GM11168 (cell line): ENCODE data around the gene RBBP8NL.
"Not testable (repeated sequence)": the region's sequence is repeated elsewhere in the genome, so short reads cannot be mapped to it uniquely, and the experiment has no call there.

Source experiments
- in situ Hi-C: fragments of 300-500 bp; cut with MboI; formaldehyde crosslinking; loops from one replicate; pipeline ENCODE4 v1.12.0; 2022; ENCODE audit warnings: low sequenced_read_pairs; ENCODE audit not compliant: unreplicated experiment

RBBP8NL gene

DNA sequence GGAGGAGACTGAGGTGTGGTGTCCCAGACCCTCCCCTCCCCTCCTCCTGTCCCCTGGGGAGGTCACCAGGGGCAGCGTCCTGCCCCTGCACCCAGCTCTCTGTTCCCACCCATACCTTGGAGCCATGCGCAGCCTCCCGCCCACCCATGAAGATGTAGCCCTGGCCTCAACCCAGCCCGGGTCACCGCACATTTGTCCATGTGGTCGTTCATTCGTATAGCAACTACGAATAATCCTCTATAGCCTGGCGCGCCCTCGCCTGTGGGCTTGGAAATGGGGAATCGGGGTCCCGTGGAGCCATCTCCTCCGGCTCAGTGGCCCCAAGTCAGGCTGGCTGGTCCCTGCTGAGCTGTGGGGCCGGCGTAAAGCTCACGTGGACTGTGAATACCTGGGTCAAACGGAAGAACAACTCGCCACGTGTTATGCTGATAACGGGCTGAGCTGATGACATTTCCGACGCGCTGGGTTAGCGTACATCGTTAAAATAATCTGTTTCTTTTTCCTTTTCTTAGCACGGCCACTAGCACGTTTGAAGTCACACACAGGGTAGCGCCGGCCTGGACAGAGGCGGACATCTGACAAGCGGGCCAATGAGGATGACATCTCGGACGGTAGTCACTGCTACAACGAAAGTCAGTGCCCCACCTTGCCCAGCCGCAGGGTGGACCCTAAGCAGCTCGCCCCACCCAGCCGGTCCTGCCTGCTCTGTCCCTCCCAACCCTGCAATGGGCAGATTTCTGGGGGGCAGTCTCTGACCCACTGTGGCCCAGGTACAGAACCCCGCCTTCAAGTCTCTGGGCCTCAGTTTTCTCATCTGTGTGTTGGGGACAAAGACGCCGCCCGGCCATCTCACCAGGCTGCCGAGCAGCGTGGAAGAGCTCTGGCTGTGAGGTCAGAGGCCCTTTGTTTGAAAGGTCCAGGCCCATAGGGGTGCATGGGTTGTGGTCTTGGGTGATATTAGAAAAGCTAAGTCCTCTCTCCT, 19.8 kb upstream of the RBBP8NL start:
- in situ Hi-C loops = no loop called here

DNA sequence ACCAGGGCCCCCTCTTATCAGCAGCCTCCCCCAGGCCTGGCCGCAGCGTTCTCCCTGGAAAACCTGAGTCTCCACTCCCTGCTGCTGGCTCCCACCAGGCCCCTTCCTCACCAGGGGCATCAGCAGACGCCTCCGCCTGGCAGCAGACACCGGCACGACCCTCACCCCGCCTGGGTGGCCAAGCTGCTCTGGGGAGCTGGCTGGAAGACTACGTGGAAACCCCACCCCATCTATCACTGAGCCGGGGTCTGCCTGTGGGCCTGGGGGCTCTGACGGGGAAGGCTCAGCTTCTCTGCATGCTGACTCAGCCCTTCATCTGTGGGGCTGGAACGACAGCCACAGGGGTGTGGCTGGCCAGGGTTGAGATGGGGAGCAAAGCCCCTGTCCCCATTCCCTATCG, 19.1 kb upstream of the RBBP8NL start:
- in situ Hi-C loops = no loop called here

DNA sequence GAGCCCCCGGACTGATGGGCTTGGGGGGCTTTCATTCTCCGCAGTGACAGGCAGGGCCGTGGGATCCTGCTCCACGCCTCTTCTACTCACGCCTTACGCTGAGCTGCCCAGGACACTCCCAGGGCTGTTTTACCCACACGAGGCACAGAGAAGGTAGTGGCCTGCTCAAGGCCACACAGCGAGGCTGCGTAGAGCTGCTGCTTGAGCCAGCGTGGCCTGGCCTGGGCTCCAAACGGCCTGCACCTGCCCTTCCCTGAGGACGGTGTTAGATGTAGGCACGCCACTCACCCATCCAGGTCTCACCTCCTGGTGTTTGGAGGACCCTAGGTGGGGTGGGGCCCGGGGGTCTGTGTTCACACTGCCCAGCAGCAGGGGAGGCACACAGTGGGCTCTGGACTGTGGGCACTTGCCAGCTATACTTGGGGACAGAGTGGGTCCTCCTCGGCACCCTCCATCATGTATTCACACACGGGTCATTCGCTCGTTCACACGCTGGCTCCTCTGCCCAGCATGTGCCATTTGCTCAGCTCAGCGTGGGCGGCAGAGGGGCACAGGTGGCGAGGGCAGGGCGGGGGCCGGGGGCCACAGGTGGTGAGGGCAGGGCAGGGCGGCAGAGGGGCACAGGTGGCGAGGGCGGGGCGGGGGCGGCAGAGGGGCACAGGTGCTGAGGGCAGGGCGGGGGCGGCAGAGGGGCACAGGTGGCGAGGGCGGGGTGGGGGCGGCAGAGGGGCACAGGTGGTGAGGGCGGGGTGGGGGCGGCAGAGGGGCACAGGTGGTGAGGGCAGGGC, 18.4 kb upstream of the RBBP8NL start:
- in situ Hi-C loops = no loop called here

DNA sequence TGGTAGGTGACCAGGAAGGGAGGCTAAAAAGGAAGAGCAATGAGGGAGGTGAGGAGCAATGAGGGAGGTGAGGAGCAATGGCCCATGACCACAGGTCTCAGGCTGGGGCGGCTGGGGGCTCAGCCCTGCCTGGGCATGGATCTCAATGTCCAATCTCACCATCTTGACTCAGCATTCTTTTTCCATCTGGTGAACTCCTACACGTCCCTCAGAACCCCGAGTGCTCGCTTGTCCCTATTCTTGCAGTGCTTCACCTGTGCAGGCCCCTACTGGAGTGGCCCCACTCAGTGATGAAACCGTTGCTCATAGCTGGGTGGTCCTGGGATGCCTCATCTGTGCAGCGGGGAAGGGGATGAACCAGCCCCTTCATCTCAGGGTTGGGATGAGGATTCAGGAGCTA, 16.9 kb upstream of the RBBP8NL start:
- in situ Hi-C loops = no loop called here

DNA sequence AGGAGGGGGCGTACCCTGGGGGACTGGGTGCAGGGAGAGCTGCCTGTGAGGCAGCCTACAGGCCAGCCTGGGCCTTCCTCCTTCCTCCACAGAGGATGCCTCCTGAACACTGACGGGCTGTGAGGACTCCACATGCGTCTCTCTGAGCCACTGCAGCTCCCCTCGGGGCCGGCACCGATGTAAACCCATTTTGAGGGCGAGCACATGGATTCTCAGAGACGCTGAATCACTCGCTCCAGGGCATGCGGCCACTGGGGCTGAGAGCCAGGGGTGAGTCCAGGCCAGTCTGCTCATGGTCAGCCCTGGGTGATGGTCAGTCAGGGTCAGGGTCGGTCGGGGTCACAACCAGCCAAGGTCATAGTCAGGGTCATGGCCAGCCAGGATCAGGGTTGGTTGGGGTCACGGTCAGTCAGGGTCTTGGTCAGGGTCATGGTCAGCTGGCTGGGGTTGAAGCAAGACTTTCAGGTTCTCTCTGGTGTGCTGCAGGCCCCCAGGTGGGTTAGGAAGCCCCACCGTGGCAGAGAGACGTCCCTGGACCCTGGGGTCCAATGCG, 14.7 kb upstream of the RBBP8NL start:
- in situ Hi-C loops = no loop called here

DNA sequence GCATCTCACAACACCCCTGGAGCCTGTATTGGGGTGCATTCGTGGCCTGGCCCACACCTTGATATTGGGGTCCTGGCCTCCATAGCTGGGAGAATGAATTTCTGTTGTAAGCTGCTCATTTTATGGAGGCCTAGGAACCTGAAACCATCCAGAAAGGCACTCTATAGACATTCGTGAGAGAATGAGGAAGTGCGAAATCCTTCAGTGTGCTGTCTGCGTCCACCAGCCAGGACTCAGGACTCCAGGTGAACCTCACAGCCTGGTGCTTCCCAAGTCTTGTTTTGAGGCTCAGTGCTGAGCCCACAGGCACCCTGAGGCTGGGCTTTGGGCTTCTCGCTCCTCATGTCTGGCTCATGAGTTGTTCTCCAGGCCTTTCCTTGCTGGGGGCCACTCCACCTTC, 11.9 kb upstream of the RBBP8NL start:
- in situ Hi-C loops = no loop called here

DNA sequence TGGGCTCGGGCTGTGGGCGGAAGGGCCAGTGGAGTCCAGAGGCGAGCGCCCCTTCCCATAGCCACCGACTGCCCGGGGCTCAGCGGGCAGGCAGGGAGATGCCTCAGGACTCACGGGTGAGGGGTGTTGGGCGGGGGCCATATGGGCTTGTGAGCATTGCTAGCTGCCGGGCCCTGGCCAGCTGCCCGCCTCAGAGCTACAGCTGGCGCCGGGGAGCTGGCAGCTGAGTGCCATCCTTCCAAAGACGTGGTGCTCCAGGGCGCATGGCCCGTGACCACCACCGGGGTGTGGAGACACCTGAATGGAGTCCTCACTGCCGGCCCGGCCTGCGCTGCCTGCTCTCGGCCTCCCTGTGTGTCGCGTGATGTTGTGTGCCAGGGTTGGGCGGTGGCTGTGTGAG, 10.6 kb upstream of the RBBP8NL start:
- in situ Hi-C loops = no loop called here

DNA sequence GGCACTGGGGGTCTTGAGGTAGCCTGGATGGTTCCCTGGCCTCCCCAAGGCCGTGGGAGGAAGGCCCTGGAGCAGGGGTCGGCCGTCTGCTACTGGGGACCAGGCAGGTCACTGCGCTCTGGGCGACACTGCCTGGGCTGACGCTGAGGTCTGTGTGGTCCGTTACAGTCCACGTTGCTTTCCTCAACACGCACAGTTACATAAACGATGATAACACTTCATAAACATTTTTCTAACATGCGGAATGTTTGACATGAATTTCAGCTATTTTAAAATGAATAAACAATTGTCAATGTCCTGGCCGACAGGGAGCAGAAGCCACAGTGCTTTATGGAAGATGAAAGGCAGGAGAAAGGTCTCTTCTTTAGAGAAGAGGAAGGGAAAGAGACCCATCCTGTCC, 10.2 kb upstream of the RBBP8NL start:
- in situ Hi-C loops = no loop called here

DNA sequence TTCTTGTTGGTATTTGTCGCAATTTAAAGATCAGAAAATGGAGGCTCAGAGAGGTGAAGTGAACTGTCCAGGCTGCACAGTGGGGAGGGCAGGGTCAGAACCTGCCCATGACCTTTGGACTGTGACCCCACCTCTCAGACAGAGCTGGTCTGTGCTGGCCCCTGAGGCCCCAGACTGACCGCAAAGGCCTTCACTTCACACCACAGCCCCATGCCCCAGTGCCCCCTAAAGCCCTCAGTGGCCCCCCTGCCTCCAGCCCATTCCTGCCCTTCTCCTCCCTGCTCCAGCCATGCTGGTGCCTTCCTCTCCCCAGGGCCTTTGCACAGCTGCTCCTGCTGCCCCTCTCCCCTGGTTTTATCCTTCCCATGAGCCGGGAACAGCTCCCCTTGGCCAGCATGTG, 9.4 kb upstream of the RBBP8NL start:
- in situ Hi-C loops = no loop called here

DNA sequence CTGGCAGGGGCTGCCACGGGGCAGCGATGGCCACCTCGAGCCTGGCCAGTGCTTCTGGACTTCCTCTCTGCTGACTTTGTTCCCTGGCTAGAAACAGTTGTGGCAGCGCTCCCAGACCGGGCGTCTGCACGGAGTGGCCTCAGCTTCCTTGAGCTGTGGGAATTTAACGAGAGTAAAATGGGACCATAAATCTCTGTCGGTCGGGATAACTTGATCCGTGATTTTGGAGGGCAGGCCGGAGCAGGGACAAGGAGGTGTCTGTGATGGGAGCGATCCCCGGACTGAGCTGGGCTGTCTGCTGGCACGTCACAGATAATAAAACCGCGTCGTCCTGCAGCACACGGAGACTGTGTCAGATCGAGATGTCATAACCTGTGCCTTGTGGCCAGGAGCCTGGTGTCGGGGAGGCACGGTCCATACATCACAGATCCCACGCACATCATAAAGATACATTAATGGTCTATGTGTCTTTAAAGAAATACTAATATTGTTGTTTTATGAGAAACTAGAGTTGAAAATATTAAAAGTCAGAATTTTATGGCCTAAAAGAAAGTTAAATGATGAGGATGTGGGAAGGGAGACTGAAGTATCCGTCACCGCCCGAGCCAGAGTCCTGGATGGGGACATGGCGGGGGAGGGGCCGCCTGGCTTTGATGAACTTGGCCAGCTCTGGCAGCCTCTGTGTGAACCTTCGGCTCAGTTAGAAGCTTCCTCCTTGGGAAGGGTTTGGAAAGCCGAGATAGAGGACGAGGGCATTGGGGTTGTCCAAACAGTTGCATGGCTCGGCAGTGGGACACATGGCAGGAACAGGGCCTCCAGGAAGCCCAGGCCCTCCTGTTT, 6.5 kb upstream of the RBBP8NL start:
- in situ Hi-C loops = no loop called here

DNA sequence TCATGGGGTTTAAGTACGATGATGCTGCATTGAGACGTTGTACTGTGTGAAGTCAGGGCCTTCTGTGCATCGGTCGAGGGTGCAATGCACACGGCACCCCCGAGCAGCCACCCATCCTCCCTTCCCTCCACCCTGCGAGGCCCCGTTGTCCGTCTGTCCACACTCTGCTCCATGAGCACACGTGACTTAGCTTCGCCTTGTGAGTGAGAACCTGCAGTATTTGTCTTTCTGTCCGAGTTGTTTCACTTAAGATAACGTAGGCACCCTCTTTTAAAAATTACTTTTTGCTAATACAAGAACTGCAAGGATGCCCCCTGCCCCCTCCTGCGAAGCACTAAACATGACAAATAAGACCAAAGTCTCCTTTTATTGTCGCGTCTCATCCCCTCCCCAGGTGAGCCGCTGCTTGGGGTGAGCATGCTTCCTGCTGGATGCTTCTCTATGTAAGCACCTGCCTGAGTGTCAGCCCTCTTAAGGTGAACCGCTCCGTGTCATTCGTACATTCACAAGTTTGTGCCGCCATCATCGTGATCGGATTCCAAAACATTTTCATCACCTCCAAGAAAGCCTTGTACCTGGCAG, 3.6 kb upstream of the RBBP8NL start:
- in situ Hi-C loops = no loop called here

DNA sequence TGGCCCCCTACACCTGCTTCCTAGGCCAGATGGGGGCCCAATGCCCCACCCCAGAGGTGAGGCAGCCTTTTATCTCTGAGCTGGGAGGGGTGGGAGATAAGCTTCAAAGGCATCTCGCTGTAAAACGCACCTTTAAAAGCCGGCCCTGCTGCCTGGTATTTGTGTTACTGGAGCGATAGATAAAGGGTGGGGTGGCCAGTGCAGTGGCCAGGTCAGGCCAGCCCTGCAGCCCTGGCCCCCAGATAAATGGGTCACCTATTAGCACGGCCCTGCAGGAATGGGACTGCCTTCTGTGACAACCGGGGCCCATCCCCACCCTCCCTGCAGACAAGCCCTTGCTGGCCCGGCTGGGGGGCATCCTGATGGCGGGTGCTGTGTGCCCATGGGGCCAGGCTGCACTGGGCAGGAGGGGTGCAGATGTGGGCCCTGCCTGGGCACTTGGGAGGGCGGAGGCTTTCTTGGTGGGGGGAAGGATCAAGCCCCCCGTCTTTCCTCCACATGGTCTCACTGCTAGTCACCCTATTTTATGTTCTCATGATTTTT, 3.0 kb upstream of the RBBP8NL start:
- in situ Hi-C loops = no loop called here

DNA sequence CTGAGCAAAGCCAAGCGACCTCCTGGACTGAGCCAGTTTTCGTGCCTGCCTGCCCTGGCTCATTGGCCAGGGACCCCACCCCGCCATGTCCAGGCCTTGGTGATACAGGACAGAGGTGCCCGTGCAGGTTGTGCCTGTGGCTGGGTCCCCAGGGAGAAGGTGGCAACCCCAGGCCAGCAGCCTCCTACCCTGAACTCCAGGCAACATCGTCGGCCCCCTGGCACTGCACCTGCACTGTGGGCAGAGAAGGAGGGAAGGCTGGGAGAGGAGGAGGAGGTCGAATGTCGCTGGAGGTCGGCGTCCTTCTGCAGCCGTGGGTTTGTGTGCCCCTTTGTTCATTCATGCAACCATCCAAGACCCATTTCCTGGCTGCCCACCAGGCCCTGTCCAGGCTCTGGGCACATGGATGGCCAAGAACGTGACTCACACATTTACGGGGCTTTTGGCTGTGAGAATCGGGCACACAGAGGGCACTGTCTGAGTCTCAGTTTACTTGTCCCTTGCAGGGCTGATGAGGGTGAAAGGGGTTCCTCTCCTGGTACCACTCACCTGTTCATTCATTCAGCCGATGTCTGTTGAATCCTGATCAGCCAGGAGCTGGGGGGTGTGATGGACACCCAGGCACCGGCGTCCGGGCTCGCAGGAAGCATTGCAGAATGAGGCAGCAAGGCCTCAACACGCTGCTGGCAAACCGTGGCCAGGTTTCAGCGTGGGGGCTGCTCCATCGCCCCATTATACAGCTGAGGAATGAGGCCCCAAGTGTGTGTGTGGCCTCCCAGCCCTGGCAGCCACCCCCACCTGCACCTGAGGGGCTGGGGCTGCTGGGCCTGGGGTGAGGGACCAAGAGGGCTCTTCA, 2.3 kb upstream of the RBBP8NL start:
- in situ Hi-C loops = no loop called here

DNA sequence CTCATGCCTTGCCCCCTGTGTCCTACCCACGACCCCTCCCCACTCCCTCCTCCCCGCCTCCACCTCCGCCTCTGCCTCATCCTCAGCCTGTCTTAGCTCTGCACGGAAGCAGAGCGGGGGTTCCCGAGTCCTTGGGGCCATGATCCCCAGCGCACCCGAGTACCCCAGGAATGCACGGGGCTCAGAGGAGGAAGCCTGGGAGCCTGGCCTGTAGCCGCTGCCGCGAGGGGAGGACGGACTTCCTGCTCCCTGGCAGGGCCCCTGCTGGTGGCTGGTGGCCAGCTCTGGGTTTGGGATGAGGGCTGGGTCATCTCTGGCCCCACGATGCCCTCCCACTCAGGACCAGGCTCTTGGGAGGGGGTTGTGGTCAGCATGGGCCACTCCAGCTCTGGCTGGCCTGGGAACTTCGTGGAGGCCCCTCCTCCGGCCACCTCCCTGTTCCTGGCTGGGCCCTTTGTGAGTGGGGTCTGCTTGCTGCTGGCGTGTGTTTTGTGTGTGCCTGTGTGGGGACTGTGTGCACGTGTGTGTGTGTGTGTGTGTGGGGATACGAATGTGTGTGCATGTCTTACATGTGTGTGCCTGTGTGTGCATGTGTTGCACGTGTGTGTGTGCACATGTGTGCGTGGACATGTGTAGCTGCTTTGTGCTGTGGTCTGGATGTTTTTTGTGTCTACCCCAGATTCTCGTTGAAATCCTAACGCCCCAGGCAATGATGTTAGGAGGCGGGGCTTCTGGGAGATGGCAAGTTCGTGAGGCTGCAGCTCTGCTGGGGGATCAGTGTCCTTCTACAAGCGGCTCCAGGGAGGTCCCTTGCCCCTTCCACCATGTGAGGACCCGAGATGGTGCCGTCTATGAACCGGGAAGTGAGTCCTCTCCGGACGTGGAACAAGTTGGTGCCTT, 1.3 kb upstream of the RBBP8NL start:
- in situ Hi-C loops = no loop called here

DNA sequence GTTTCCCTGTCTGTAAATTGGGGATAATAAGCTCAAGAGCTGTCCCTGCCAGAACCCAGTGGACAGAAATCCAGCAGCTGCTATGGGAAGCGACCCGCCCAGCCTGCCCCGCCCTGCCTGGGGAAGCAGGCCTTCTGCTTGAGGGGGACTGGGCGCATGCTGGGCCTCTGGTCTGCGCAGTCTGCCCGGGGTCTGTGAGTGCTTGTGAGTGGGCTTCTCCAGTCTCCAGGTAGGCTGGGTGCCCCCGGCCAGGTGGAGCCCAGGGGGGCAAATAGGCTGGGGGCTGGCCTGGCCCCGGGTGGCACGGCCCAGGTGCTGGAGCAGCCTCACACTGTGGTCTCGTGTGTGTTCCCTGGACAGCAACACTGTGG, 648 bp upstream of the RBBP8NL start:
- in situ Hi-C loops = no loop called here

DNA sequence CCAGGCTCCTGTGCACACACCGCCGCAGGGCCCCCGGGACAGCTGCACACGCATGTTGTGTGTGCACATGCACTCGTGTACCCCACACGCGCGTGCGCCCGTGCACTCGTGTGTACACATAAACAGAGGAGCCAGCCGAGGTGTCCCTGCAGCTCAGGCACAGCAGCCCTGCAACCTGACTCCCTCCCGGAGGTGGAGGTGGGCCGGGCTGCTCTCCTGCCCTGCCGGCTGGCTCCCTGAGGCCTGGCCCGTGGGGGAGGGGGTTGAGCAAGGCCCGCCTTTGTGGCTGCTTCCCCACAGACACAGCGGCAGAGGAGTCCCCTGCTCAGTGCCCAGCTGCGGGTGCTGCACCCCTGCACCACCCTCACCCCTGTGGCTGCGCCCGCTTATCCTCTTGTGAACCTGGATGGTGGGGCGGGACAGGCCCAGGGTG, 624 bp downstream of the RBBP8NL start:
- in situ Hi-C loops = no loop called here

DNA sequence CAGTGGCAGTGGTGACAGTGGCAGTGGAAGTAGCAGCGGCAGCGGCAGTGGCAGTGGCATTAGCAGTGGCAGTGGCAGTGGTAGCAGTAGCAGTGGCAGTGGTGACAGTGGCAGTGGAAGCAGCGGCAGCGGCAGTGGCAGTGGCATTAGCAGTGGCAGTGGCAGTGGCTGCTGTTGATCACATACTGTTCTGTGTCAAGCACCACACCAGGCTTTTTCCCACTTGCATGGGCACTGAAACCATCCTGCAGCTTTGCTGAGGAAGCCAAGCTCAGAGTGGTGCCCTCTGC, 1.3 kb downstream of the RBBP8NL start:
- in situ Hi-C loops = not testable (repeated sequence)
